ENCODE measurements around the gene AK5. TPM values are rescaled to one million over a fixed set of nuclear protein-coding genes. Genes with fewer than 3 reads are reported as not detected.

Gene AK5
- total and polyA plus RNA-seq, 11 donors: 0.14 to 0.91 (median 0.40) TPM; not detected in 2

DNA sequence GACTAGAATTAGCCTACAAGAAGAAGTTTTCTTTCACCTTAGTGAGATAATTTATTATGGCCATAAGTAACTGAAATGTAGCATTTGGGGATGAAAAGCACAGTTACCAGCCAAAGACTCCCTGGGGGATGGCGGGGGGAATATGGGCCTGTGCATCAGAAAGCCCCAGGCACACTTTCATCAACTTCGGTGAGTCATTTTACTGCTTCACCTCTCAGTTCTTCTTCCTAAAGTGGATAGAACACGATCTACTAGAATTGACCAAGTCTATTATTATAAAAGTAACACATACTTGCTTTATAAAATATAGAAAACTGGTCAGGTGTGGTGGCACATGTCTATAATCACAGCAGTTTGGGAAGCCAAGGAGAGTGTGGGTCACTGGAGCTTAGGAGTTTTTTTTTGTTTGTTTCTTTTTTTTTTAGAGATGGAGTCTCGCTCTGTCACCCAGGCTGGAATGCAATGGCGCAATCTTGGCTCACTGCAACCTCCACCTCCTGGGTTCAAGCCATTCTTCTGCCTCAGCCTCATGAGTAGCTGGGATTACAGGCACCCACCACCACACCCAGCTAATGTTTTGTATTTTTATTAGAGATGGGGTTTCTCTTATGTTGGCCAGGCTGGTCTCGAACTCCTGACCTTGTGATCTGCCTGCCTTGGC, 258.8 kb downstream of the AK5 start:
- Histone ChIP-seq H3K27me3 (no peaks in the 10 kb centered on the region), H3K4me1 (peaks cover 0 to 28% (median 6%) of the 10 kb centered on the region in 12 donors), H3K36me3 (no peaks in the 10 kb centered on the region), H3K4me3 (no peak overlapping the region), H3K9me3 (no peaks in the 10 kb centered on the region), H3K27ac (peak overlapping the region in 2 of 12 donors; percentile 59 to 68)
- intact Hi-C loops (cut with DNase I): loop anchor here in 1 of 10 donors (10.0 kb wide), 1 partner anchor 144 kb away; the partner anchor contains the start of gene ZZZ3
- ATAC-seq: no peak
- TF ChIP-seq POLR2A (IDR thresholded peaks at IDR 0.05): no peak
- TF ChIP-seq, protein P1, sequence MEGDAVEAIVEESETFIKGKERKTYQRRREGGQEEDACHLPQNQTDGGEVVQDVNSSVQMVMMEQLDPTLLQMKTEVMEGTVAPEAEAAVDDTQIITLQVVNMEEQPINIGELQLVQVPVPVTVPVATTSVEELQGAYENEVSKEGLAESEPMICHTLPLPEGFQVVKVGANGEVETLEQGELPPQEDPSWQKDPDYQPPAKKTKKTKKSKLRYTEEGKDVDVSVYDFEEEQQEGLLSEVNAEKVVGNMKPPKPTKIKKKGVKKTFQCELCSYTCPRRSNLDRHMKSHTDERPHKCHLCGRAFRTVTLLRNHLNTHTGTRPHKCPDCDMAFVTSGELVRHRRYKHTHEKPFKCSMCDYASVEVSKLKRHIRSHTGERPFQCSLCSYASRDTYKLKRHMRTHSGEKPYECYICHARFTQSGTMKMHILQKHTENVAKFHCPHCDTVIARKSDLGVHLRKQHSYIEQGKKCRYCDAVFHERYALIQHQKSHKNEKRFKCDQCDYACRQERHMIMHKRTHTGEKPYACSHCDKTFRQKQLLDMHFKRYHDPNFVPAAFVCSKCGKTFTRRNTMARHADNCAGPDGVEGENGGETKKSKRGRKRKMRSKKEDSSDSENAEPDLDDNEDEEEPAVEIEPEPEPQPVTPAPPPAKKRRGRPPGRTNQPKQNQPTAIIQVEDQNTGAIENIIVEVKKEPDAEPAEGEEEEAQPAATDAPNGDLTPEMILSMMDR (IDR thresholded peaks at IDR 0.05): no peak
- WGBS, 4 donors: 93 to 95% (median 94%) methylated on average over 6 of the region's 6 CpGs
- DNase-seq: no peak

DNA sequence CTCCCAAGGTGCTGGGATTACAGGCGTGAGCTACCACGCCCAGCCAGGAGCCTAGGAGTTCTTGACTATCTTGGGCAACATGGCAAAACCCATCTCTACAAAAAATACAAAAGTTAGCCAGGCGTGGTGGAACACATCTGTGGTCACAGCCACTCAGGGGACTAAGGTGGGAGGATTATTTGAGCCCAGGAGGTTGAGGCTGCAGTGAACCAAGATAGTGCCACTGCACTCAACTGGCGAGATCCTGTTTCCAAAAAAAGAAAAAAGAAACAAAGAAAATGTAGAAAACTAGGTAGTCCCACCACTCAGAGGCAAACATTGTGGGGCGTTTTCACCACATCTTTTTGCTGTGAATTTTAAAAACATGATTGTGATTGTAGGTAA, 259.3 kb downstream of the AK5 start:
- Histone ChIP-seq H3K4me3 (no peak overlapping the region), H3K27ac (no peak overlapping the region), H3K27me3 (no peaks in the 10 kb centered on the region), H3K9me3 (no peaks in the 10 kb centered on the region), H3K36me3 (no peaks in the 10 kb centered on the region), H3K4me1 (peaks cover 0 to 31% (median 6%) of the 10 kb centered on the region in 12 donors)
- 89 to 97% (median 95%) methylated on average over 4 to 5 of the region's 5 CpGs for WGBS, 4 donors
- ATAC-seq: no peak
- TF ChIP-seq, protein P1 (IDR thresholded peaks at IDR 0.05): no peak
- TF ChIP-seq POLR2A (IDR thresholded peaks at IDR 0.05): no peak
- intact Hi-C loops (cut with DNase I): loop anchor here in 1 of 10 donors (10.0 kb wide), 1 partner anchor 144 kb away; the partner anchor contains the start of gene ZZZ3
- no peak for DNase-seq

- DNase-seq: no peak
Measured at GRCh38 chr1:77542813-77543420, 261.1 kb downstream of the AK5 start.

More at GRCh38 chr1:77542813-77543420, 261.1 kb downstream of the AK5 start:
- Histone ChIP-seq H3K4me3 (no peak overlapping the region), H3K4me1 (peaks cover 0 to 31% (median 6%) of the 10 kb centered on the region in 12 donors), H3K27me3 (no peaks in the 10 kb centered on the region), H3K36me3 (no peaks in the 10 kb centered on the region), H3K27ac (peak overlapping the region in 1 of 12 donors; percentile 18), H3K9me3 (no peaks in the 10 kb centered on the region)
- intact Hi-C loops (cut with DNase I): loop anchor here in 1 of 10 donors (10.0 kb wide), 1 partner anchor 142 kb away; the partner anchor contains the start of gene ZZZ3
- WGBS, 4 donors: 55 to 72% (median 68%) methylated on average over 3 of the region's 3 CpGs
- no peak for TF ChIP-seq POLR2A (IDR thresholded peaks at IDR 0.05)
- TF ChIP-seq, protein P1 (IDR thresholded peaks at IDR 0.05): no peak
- ATAC-seq: no peak
